Thoracic aorta (tissue), 2 donors: Measurements from ENCODE around the gene CES2. TPM values are rescaled to one million over a fixed set of nuclear protein-coding genes. Genes with fewer than 3 reads are reported as not detected.
A peak's percentile ranks its signal among the peaks of the same experiment; 100 is the strongest.

Source experiments
- ATAC-seq: fragments of 150-250 bp; one replicate; pipeline ENCODE4 v1.8.0; 2017; ENCODE audit warnings: low read depth; ENCODE audit not compliant: insufficient number of reproducible peaks, low FRiP score
- DNase-seq: peaks from one replicate; pipeline ENCODE4 v3.0.0-alpha.2; 2020; ENCODE audit warnings: low spot score
- H3K27ac ChIP-seq, 2 donors: fragments of 200-600 bp; sonication (generic); 1 replicate in 1 of 2; 2 replicates in 1 of 2; pipeline ENCODE4 v1.5.1; 2016; ENCODE audit warnings: mild to moderate bottlenecking in 2 of 2, moderate library complexity in 2 of 2
- H3K27me3 ChIP-seq: fragments of 200-600 bp; sonication (generic); replicated peaks from 2 replicates; pipeline ENCODE4 v1.6.0; 2016; ENCODE audit warnings: mild to moderate bottlenecking; ENCODE audit not compliant: insufficient read depth
- H3K36me3 ChIP-seq: fragments of 200-600 bp; sonication (generic); one replicate; pipeline ENCODE4 v1.5.1; 2016
- H3K4me1 ChIP-seq, 2 donors: fragments of 200-600 bp; sonication (generic); 1 replicate in 1 of 2; 2 replicates in 1 of 2; pipeline versions ENCODE4 v1.5.1 to v1.6.0; 2016; ENCODE audit warnings: low read depth in 2 of 2, mild to moderate bottlenecking in 1 of 2; ENCODE audit not compliant: control insufficient read depth in 1 of 2
- H3K4me3 ChIP-seq: fragments of 200-600 bp; sonication (generic); 2 replicates; pipeline ENCODE4 v1.5.1; 2016; ENCODE audit warnings: mild to moderate bottlenecking
- H3K9me3 ChIP-seq: fragments of 200-600 bp; sonication (generic); 2 replicates; pipeline ENCODE4 v1.5.1; 2016
- total RNA-seq, 2 donors: library from RNA; depleted of rRNA; stranded (reverse); fragments of >200 nt; gene quantifications; one replicate each; pipeline versions ENCODE4 v1.1.0 to v1.2.3, GENCODE V29; 2016
- TF ChIP-seq, protein P1 (sequence below): fragments of 200-600 bp; sonication (generic); IDR thresholded peaks from one replicate; pipeline ENCODE4 v1.5.1; 2019; ENCODE audit warnings: antibody characterized with exemption

Gene CES2
- total RNA-seq, 2 donors from 2014 or later = 29.8 to 92.7 TPM

DNA sequence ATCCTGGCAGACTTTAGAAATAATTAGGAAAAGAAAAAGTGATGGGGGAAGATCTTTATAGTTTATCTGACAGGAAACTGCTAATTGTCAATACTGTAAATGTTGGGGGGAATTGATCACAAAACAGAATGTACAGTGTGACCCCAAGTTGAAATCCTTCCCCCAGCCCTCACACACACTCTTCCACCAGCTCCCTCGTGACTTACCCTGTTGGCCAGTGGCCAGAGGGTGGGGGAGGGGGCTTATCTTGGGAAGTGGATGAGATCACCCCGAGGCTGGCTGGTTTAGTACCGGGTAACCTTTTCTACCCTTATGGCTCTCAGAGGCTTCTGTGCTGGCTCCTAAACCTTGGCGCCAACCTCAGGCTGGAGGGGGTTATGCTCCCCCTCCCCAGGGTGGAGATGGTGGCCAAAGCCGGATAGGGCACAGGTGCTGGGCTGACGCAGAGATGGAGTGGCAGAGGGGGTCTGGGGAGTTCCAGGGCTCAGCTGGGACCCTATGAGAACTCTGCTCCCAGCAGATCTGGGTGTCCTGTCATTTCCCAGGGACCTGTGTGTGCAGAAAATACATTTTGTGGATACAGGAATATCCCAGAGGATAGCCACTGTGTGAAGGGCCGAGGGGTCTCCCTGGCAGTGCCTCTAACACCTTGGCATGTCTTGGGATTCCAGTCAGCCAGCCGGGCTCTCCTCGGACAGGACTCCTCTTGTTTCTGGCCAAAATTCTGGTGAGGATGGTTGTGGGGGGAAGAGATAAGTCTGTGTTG is 35.2 kb upstream of the CES2 start:
- TF ChIP-seq, protein P1, sequence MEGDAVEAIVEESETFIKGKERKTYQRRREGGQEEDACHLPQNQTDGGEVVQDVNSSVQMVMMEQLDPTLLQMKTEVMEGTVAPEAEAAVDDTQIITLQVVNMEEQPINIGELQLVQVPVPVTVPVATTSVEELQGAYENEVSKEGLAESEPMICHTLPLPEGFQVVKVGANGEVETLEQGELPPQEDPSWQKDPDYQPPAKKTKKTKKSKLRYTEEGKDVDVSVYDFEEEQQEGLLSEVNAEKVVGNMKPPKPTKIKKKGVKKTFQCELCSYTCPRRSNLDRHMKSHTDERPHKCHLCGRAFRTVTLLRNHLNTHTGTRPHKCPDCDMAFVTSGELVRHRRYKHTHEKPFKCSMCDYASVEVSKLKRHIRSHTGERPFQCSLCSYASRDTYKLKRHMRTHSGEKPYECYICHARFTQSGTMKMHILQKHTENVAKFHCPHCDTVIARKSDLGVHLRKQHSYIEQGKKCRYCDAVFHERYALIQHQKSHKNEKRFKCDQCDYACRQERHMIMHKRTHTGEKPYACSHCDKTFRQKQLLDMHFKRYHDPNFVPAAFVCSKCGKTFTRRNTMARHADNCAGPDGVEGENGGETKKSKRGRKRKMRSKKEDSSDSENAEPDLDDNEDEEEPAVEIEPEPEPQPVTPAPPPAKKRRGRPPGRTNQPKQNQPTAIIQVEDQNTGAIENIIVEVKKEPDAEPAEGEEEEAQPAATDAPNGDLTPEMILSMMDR = no peak
- H3K27me3 ChIP-seq = no peaks in the 10 kb centered on the region
- peaks cover 61 to 97% of the 10 kb centered on the region in 2 donors for H3K4me1 ChIP-seq
- no peaks in the 10 kb centered on the region for H3K9me3 ChIP-seq
- ATAC-seq (no peak), DNase-seq (peak; percentile 76)
- H3K4me3 ChIP-seq = peak overlapping the region; percentile 22
- H3K36me3 ChIP-seq = no peaks in the 10 kb centered on the region
- H3K27ac ChIP-seq = peak overlapping the region; percentile 93 to 97

DNA sequence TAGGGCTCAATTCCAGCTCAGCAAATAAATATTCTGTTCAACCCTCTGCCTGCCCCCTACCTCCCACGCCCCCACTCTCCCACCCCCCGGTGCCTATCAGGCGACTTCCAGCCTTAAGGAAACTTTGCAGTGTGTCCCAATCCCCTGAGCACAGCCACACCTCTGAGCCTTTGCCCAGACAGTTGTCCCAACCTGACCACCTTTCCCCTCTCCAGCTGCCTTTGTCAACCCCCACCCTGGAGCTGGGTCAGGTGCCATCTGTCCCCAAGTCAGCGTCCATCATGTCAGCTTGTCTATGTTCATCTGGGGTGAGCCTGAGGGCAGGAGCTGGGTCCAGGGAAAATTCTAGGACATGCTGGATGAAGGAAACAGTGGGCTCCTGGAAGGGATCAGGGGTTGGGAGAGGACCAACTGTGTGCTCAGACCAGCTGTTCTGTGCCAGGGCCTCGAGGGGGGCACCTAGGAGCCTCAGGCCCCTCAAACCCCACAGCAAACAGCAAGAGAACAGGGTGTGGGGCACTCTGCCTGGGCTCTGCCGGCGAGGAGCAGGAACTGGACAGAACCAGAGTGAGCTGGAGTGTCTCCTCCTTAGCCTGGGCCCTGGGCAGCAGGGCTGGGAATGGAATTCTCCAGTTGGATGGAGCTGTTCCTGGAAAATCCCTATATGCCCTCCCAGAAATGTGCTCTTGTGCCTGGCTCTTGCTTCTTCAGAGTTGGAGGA is 34.4 kb upstream of the CES2 start:
- ATAC-seq (no peak), DNase-seq (no peak)
- Histone ChIP-seq H3K27me3 (no peaks in the 10 kb centered on the region), H3K9me3 (no peaks in the 10 kb centered on the region), H3K4me3 (no peak overlapping the region), H3K4me1 (peaks cover 68 to 97% of the 10 kb centered on the region in 2 donors), H3K36me3 (no peaks in the 10 kb centered on the region), H3K27ac (peak overlapping the region; percentile 93 to 97)
- TF ChIP-seq, protein P1 = no peak

DNA sequence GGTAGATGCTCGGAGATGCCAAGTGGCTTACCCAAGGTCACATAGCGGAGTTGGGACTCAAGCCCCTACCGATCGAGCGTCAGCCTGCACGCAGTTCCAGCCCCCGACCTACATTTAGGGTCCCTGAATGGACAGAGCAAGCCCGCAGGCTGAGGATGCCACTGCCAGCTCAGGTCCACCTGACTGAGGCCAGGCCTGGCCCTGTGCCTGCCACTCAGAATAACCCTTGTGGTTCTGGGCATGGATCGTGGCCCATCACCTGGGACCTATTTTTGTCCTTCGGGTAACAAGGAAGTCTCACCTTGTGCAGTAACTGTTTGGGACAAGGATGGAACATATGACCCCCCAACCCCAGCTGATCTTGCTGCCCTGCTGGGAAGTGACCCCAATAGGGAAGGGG is 33.7 kb upstream of the CES2 start:
- H3K27me3 ChIP-seq = no peaks in the 10 kb centered on the region
- ATAC-seq = no peak

DNA sequence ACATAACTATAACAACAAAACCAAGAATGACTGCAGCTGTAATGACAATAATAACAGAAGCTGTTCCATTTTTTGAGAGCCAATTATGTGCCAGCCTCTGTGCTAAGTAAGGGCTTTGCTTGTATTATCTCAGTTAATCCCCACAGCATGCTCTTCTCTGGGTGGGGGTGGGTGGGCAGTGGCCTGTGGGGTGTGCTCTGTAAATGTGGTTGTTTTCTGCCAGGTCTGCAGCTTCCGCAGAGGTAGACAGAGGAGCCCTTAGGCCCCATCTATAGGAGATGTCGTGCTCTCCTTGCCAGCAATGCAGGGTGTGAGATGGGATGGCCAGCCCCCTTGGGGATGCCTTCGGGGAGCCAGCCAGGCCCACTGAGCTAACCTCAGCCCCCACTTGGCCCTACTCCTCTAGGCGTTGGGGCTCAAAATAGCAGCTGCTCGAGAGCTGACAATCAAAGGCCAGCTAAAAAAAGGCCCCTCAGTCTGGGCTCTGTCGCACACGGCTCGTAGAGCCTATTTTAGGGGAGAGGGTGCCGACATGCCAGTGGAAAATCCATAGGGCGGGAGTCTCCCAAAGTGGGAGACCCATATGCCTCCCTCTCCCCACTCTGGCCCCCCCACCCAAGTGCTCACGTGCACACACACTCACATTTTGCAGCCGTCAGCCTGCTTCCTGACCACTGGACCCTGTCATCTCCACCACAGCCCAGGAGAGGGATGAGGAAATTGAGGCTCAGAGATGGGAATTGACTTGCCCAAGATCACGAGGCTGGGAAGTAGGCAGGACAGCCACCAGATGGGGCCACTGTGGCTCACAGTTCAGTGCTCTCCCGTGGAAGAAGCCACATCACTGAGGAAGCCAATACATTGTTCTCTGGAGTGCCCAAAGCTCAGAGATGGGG is 32.4 kb upstream of the CES2 start:
- Histone ChIP-seq H3K36me3 (no peaks in the 10 kb centered on the region), H3K4me3 (no peak overlapping the region), H3K27ac (peak overlapping the region; percentile 93 to 97), H3K27me3 (no peaks in the 10 kb centered on the region), H3K9me3 (no peaks in the 10 kb centered on the region), H3K4me1 (peaks cover 66 to 89% of the 10 kb centered on the region in 2 donors)
- ATAC-seq (no peak), DNase-seq (no peak)
- TF ChIP-seq, protein P1 = no peak

More for the DNA sequence above, 33.7 kb upstream of the CES2 start:
- H3K27ac ChIP-seq = peak overlapping the region; percentile 93 to 97
- H3K9me3 ChIP-seq = no peaks in the 10 kb centered on the region
- TF ChIP-seq, protein P1 = no peak
- no peaks in the 10 kb centered on the region for H3K36me3 ChIP-seq
- no peak overlapping the region for H3K4me3 ChIP-seq
- no peak for DNase-seq
- peaks cover 66 to 96% of the 10 kb centered on the region in 2 donors for H3K4me1 ChIP-seq
